Ovary (tissue), 3 donors: ENCODE data around the gene OSTM1.

Experiments used
- POLR2A ChIP-seq: fragments of 450-650 bp; IDR thresholded peaks from one replicate; pipeline ENCODE4 v1.6.1; 2017; ENCODE audit warnings: antibody characterized with exemption, mild to moderate bottlenecking, moderate library complexity
- TF ChIP-seq, protein P1 (sequence below), 3 donors: fragments of 450-650 bp in 2 of 3; fragments of 200-600 bp in 1 of 3; IDR thresholded peaks; one replicate each; pipeline versions ENCODE4 v1.5.1 to v1.8.0; 2016 to 2022; ENCODE audit warnings: antibody characterized with exemption in 3 of 3, mild to moderate bottlenecking in 1 of 3
- donor health status: DM: no; HTN: no; CAD: no.

DNA sequence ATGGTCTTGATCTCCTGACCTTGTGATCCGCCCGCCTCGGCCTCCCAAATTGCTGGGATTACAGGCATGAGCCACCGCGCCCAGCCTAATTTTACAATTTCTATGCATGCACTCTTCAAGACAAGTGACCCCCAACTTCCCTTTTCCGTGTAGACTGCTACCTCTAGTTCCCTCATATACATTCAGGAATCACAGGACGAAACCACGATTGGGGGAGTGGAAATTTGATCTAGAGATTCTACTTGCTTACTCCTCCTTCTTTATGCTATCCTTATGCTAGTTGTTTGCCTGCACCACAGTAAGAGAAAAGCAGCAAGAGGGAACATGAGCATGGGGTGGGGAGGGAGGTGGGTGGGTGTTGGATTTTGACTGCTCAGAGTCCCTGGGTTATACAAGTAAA is 34.9 kb downstream of the OSTM1 start:
- TF ChIP-seq, protein P1, sequence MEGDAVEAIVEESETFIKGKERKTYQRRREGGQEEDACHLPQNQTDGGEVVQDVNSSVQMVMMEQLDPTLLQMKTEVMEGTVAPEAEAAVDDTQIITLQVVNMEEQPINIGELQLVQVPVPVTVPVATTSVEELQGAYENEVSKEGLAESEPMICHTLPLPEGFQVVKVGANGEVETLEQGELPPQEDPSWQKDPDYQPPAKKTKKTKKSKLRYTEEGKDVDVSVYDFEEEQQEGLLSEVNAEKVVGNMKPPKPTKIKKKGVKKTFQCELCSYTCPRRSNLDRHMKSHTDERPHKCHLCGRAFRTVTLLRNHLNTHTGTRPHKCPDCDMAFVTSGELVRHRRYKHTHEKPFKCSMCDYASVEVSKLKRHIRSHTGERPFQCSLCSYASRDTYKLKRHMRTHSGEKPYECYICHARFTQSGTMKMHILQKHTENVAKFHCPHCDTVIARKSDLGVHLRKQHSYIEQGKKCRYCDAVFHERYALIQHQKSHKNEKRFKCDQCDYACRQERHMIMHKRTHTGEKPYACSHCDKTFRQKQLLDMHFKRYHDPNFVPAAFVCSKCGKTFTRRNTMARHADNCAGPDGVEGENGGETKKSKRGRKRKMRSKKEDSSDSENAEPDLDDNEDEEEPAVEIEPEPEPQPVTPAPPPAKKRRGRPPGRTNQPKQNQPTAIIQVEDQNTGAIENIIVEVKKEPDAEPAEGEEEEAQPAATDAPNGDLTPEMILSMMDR (IDR thresholded peaks at IDR 0.05): no peak
- no peak for TF ChIP-seq POLR2A
